Body of pancreas (tissue), 4 donors: Measurements from ENCODE around the gene NPHP3. TPM values are rescaled to one million over a fixed set of nuclear protein-coding genes. Genes with fewer than 3 reads are reported as not detected.
"Not testable (repeated sequence)": the region's sequence is repeated elsewhere in the genome, so short reads cannot be mapped to it uniquely, and the experiment has no call there.

Experiments used
- ATAC-seq: fragments of 150-250 bp; one replicate; pipeline ENCODE4 v1.9.1; 2016
- DNase-seq, 4 donors: peaks; one replicate each; pipeline ENCODE4 v3.0.0-alpha.2; 2019
- H3K27ac ChIP-seq, 4 donors: fragments of 200-600 bp; sonication (generic); 1 replicate in 3 of 4; 2 replicates in 1 of 4; pipeline versions ENCODE4 v1.5.1 to v1.6.1; 2016 to 2019; ENCODE audit warnings: mild to moderate bottlenecking in 1 of 4, mixed read lengths in 1 of 4, moderate library complexity in 1 of 4
- H3K27me3 ChIP-seq, 2 donors: fragments of 200-600 bp; sonication (generic); one replicate each; pipeline ENCODE4 v1.6.0; 2016; ENCODE audit warnings: mild to moderate bottlenecking in 1 of 2
- H3K36me3 ChIP-seq, 2 donors: fragments of 200-600 bp; sonication (generic); replicated peaks in 1 of 2; 2 replicates each; pipeline ENCODE4 v1.5.1; 2016; ENCODE audit warnings: low read depth in 2 of 2; ENCODE audit not compliant: insufficient read depth in 1 of 2
- H3K4me1 ChIP-seq: fragments of 200-600 bp; sonication (generic); one replicate; pipeline ENCODE4 v1.6.0; 2016
- H3K4me3 ChIP-seq, 2 donors: fragments of 200-600 bp; sonication (generic); 1 replicate in 1 of 2; 2 replicates in 1 of 2; pipeline ENCODE4 v1.5.1; 2016 to 2019
- H3K9me3 ChIP-seq, 3 donors: fragments of 200-600 bp; sonication (generic); 1 replicate in 2 of 3; 2 replicates in 1 of 3; pipeline ENCODE4 v1.5.1; 2016
- CTCF ChIP-seq, 7 experiments: fragments of 450-650 bp in 4 of 7; fragments of 200-600 bp in 3 of 7; sonication (generic) in 3 of 7; IDR thresholded peaks; one replicate each; pipeline ENCODE4 v1.5.1; 2016 to 2019; ENCODE audit warnings: antibody characterized with exemption in 7 of 7
- POLR2A ChIP-seq, 3 donors: fragments of 450-650 bp; IDR thresholded peaks; one replicate each; pipeline ENCODE4 v1.6.1; 2016; ENCODE audit warnings: antibody characterized with exemption in 3 of 3, mild to moderate bottlenecking in 2 of 3
- WGBS, 2 donors: methylation state at CpG; one replicate each; pipeline ENCODE4 v1.1.5; 2017; 5-methylcytosine and 5-hydroxymethylcytosine counted together
- intact Hi-C: fragments of 100-400 bp; cut with DNase I; formaldehyde crosslinking; loops from one replicate; pipeline ENCODE4 v1.15.1; 2023
- total RNA-seq, 2 donors: library from RNA; depleted of rRNA; stranded (reverse); fragments of >200 nt; gene quantifications; one replicate each; pipeline ENCODE4 v1.1.0, GENCODE V29; 2016

Gene NPHP3
- 10 to 100 TPM; 31.3 to 31.9 TPM for total RNA-seq

- 1 to 2% methylated on average over 14 to 51 of the region's 96 CpGs for WGBS, 2 donors
- DNase-seq = peak; percentile 97 to 99 (median 98)
- H3K4me3 ChIP-seq = peak within 1 kb of the TSS; percentile 50 to 80
- H3K36me3 ChIP-seq = peaks cover 0 to 3% of the 10 kb centered on the region in 2 donors
- H3K9me3 ChIP-seq = no peaks in the 10 kb centered on the region
- intact Hi-C loops = no loop called here
- peak; percentile 88 for ATAC-seq
- peaks cover 21% of the 10 kb centered on the region for H3K4me1 ChIP-seq
- H3K27ac ChIP-seq = peak within 1 kb of the TSS; percentile 90 to 99 (median 92)
- H3K27me3 ChIP-seq = no peaks in the 10 kb centered on the region
- TF ChIP-seq CTCF (IDR thresholded peaks at IDR 0.05) = peak in 1 of 7 experiments; percentile 0
- TF ChIP-seq POLR2A (IDR thresholded peaks at IDR 0.05) = peak; percentile 79 to 82 (median 79)
Observed at GRCh38 chr3:132722165-132723023, at the start of gene NPHP3. NPHP3 (minus strand) TSS chr3:132722409; CDS start chr3:132722355, 54 bp downstream.

- no peak overlapping the region for H3K4me3 ChIP-seq
- 60 to 62% methylated on average over 2 of the region's 2 CpGs for WGBS, 2 donors
- no peak for ATAC-seq
- no peaks in the 10 kb centered on the region for H3K9me3 ChIP-seq
- H3K27me3 ChIP-seq = no peaks in the 10 kb centered on the region
- no peaks in the 10 kb centered on the region for H3K36me3 ChIP-seq
- no peak for DNase-seq
- no peak overlapping the region for H3K27ac ChIP-seq
- H3K4me1 ChIP-seq = no peaks in the 10 kb centered on the region
- intact Hi-C loops = no loop called here
- TF ChIP-seq POLR2A (IDR thresholded peaks at IDR 0.05) (no peak), CTCF (IDR thresholded peaks at IDR 0.05) (no peak)
Observed at GRCh38 chr3:132758740-132759139, 36.5 kb upstream of the NPHP3 start.

- H3K36me3 ChIP-seq = no peaks in the 10 kb centered on the region
- ATAC-seq (no peak), DNase-seq (no peak)
- no peaks in the 10 kb centered on the region for H3K4me1 ChIP-seq
- intact Hi-C loops = no loop called here
- TF ChIP-seq POLR2A (IDR thresholded peaks at IDR 0.05) = no peak
- no peak for TF ChIP-seq CTCF (IDR thresholded peaks at IDR 0.05)
- H3K9me3 ChIP-seq = no peaks in the 10 kb centered on the region
- H3K27me3 ChIP-seq = no peaks in the 10 kb centered on the region
- no peak overlapping the region for H3K27ac ChIP-seq
- no peak overlapping the region for H3K4me3 ChIP-seq
- 76 to 88% methylated on average over 3 of the region's 3 CpGs for WGBS, 2 donors
Observed at GRCh38 chr3:132756108-132756650, 34.0 kb upstream of the NPHP3 start.

- Histone ChIP-seq H3K27me3 (no peaks in the 10 kb centered on the region), H3K4me1 (no peaks in the 10 kb centered on the region), H3K27ac (no peak overlapping the region), H3K9me3 (no peaks in the 10 kb centered on the region), H3K4me3 (no peak overlapping the region), H3K36me3 (no peaks in the 10 kb centered on the region)
- DNase-seq = no peak
- intact Hi-C loops = no loop called here
- TF ChIP-seq POLR2A (IDR thresholded peaks at IDR 0.05) = no peak
- no peak for ATAC-seq
Observed at GRCh38 chr3:132753946-132754345, 31.7 kb upstream of the NPHP3 start.

GRCh38 chr3:132749786-132750185 is 27.6 kb upstream of the NPHP3 start:
- H3K9me3 ChIP-seq = no peaks in the 10 kb centered on the region
- H3K4me1 ChIP-seq = no peaks in the 10 kb centered on the region
- H3K27ac ChIP-seq = no peak overlapping the region
- TF ChIP-seq CTCF (IDR thresholded peaks at IDR 0.05) (no peak), POLR2A (IDR thresholded peaks at IDR 0.05) (no peak)
- ATAC-seq = no peak
- H3K4me3 ChIP-seq = no peak overlapping the region
- no peak for DNase-seq
- H3K27me3 ChIP-seq = no peaks in the 10 kb centered on the region
- H3K36me3 ChIP-seq = no peaks in the 10 kb centered on the region
- intact Hi-C loops = no loop called here
- 84 to 91% methylated on average over 1 of the region's 1 CpG for WGBS, 2 donors

GRCh38 chr3:132746720-132747119 is 24.5 kb upstream of the NPHP3 start:
- H3K4me1 ChIP-seq, H3K9me3 ChIP-seq, H3K4me3 ChIP-seq, intact Hi-C loops, H3K36me3 ChIP-seq, H3K27ac ChIP-seq, ATAC-seq, H3K27me3 ChIP-seq: not testable (repeated sequence)
- 20 to 47% methylated on average over 1 to 9 of the region's 9 CpGs for WGBS, 2 donors
- DNase-seq = peak in 1 of 4 donors; percentile 7
